ENCODE results near the gene MFAP2. TPM values are rescaled to one million over a fixed set of nuclear protein-coding genes. Genes with fewer than 3 reads are reported as not detected.
A peak's percentile ranks its signal among the peaks of the same experiment; 100 is the strongest.

MFAP2 gene
- total RNA-seq, 1 experiment from 2014 or later = 27.2 TPM

GRCh38 chr1:17012775-17013490 is 32.5 kb upstream of the MFAP2 start:
- H3K9me3 ChIP-seq (ENCODE audit: low read depth, low read length, poor library complexity, severe bottlenecking) = no peaks in the 10 kb centered on the region
- H3K27ac ChIP-seq (ENCODE audit: low read depth, low read length, poor library complexity, severe bottlenecking) = no peak overlapping the region
- ChIA-PET CTCF (no interaction called here), POLR2A (ENCODE audit: low non-redundant PET) (no interaction called here)
- peaks cover 18% of the 10 kb centered on the region for H3K4me1 ChIP-seq (ENCODE audit: insufficient read depth, low read length, poor library complexity, severe bottlenecking)
- BruUV-seq (replicated peaks) = no TSS peak
- no peak overlapping the region for H3K4me3 ChIP-seq (ENCODE audit: low read depth, low read length, poor library complexity, severe bottlenecking)
- intact Hi-C loops (cut with micrococcal nuclease; ENCODE audit: unreplicated experiment) = no loop called here
- H3K27me3 ChIP-seq (replicated peaks; ENCODE audit: insufficient read depth, low read depth, low read length, poor library complexity) = no peaks in the 10 kb centered on the region
- DNase-seq (ENCODE audit: low spot score) = no peak
- TF ChIP-seq EZH2 (IDR thresholded peaks at IDR 0.05; ENCODE audit: borderline replicate concordance, low read depth, low read length, poor library complexity, severe bottlenecking) = no peak
- no peak for TF ChIP-seq CTCF (conservative IDR thresholded peaks at IDR 0.05; ENCODE audit: low read depth, low read length)
- no peaks in the 10 kb centered on the region for H3K36me3 ChIP-seq (ENCODE audit: insufficient read depth, low read length, poor library complexity, severe bottlenecking)

- TF ChIP-seq EZH2 (IDR thresholded peaks at IDR 0.05; ENCODE audit: borderline replicate concordance, low read depth, low read length, poor library complexity, severe bottlenecking) = no peak
- no peak for TF ChIP-seq CTCF (conservative IDR thresholded peaks at IDR 0.05; ENCODE audit: low read depth, low read length)
- Histone ChIP-seq H3K27ac (ENCODE audit: low read depth, low read length, poor library complexity, severe bottlenecking) (no peak within 1 kb of the TSS), H3K27me3 (replicated peaks; ENCODE audit: insufficient read depth, low read depth, low read length, poor library complexity) (no peaks in the 10 kb centered on the region), H3K4me1 (ENCODE audit: insufficient read depth, low read length, poor library complexity, severe bottlenecking) (peaks cover 18% of the 10 kb centered on the region), H3K4me3 (ENCODE audit: low read depth, low read length, poor library complexity, severe bottlenecking) (peak within 1 kb of the TSS; percentile 91), H3K36me3 (ENCODE audit: insufficient read depth, low read length, poor library complexity, severe bottlenecking) (no peaks in the 10 kb centered on the region), H3K9me3 (ENCODE audit: low read depth, low read length, poor library complexity, severe bottlenecking) (no peaks in the 10 kb centered on the region)
- intact Hi-C loops (cut with micrococcal nuclease; ENCODE audit: unreplicated experiment) = no loop called here
- ChIA-PET POLR2A (ENCODE audit: low non-redundant PET) (no interaction called here), CTCF (no interaction called here)
- peak; percentile 91 for DNase-seq (ENCODE audit: low spot score)
- no TSS peak for BruUV-seq (replicated peaks)
Measured at GRCh38 chr1:17011439-17012307, 31.3 kb upstream of the MFAP2 start, which contains the start of gene ATP13A2. TSS of gene ATP13A2 (minus strand) at chr1:17011928. CDS start at chr1:17011738, 190 bp downstream.

GRCh38 chr1:17011092-17011438 is 30.6 kb upstream of the MFAP2 start:
- no peaks in the 10 kb centered on the region for H3K36me3 ChIP-seq (ENCODE audit: insufficient read depth, low read length, poor library complexity, severe bottlenecking)
- H3K9me3 ChIP-seq (ENCODE audit: low read depth, low read length, poor library complexity, severe bottlenecking) = no peaks in the 10 kb centered on the region
- DNase-seq (ENCODE audit: low spot score) = no peak
- H3K4me3 ChIP-seq (ENCODE audit: low read depth, low read length, poor library complexity, severe bottlenecking) = peak overlapping the region; percentile 91
- TF ChIP-seq CTCF (conservative IDR thresholded peaks at IDR 0.05; ENCODE audit: low read depth, low read length) = no peak
- TF ChIP-seq EZH2 (IDR thresholded peaks at IDR 0.05; ENCODE audit: borderline replicate concordance, low read depth, low read length, poor library complexity, severe bottlenecking) = no peak
- H3K27ac ChIP-seq (ENCODE audit: low read depth, low read length, poor library complexity, severe bottlenecking) = no peak overlapping the region
- ChIA-PET POLR2A (ENCODE audit: low non-redundant PET) (no interaction called here), CTCF (no interaction called here)
- intact Hi-C loops (cut with micrococcal nuclease; ENCODE audit: unreplicated experiment) = no loop called here
- peaks cover 18% of the 10 kb centered on the region for H3K4me1 ChIP-seq (ENCODE audit: insufficient read depth, low read length, poor library complexity, severe bottlenecking)
- BruUV-seq (replicated peaks) = no TSS peak
- H3K27me3 ChIP-seq (replicated peaks; ENCODE audit: insufficient read depth, low read depth, low read length, poor library complexity) = no peaks in the 10 kb centered on the region

Data from A673 (cell line).